Measurements from ENCODE around the gene CELF4.

DNA sequence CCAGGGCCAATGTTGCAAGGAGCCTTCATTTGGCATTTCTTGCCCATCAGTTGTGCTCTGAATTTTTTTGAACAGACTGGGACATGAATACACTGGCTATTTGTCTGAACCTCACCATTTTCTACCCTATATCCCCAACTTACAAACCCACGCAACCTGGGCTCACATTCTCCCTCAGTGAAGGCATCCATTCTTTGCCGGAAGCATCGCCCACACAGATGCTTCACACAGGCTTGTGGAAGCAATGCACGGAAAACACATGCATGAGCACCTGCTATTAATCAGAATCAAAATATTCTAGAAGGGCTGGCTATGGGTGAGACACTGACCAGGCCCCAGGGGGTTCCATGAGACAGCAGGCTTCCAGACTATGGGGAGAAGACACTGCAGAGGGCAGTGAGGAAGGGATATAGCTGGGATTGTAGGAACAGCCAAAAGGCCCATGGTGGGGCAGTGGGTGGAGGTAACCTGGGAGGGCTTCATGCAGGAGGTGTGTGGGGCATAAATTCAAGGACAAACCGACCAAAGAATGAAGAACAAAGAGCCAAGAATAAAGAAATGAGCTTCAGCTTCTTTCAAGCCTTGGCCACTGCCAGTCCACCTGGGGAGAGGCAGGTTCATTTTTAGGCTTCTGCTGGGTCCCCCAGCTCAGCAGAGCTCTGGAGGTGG is 261.5 kb downstream of the CELF4 start:
- TF ChIP-seq, protein P1, sequence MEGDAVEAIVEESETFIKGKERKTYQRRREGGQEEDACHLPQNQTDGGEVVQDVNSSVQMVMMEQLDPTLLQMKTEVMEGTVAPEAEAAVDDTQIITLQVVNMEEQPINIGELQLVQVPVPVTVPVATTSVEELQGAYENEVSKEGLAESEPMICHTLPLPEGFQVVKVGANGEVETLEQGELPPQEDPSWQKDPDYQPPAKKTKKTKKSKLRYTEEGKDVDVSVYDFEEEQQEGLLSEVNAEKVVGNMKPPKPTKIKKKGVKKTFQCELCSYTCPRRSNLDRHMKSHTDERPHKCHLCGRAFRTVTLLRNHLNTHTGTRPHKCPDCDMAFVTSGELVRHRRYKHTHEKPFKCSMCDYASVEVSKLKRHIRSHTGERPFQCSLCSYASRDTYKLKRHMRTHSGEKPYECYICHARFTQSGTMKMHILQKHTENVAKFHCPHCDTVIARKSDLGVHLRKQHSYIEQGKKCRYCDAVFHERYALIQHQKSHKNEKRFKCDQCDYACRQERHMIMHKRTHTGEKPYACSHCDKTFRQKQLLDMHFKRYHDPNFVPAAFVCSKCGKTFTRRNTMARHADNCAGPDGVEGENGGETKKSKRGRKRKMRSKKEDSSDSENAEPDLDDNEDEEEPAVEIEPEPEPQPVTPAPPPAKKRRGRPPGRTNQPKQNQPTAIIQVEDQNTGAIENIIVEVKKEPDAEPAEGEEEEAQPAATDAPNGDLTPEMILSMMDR (IDR thresholded peaks at IDR 0.05) = no peak
- TF ChIP-seq POLR2A (IDR thresholded peaks at IDR 0.05) = no peak

All from lower leg skin (tissue), 3 donors.